SK-N-SH treated with all-trans-retinoic acid at 6 μM for 48 hours (cell line): ENCODE measurements around the gene STARD4.

ENCODE experiments used
- ATAC-seq: fragments of 200-7000 bp; cut with Tn5 transposase; 3 replicates; pipeline ENCODE4 v1.9.1; 2020; ENCODE audit warnings: mild to moderate bottlenecking, moderate library complexity
- ARNTL ChIP-seq: fragments of 450-650 bp; formaldehyde crosslinking; IDR thresholded peaks from 2 replicates; pipeline ENCODE4 v1.5.0; 2020; ENCODE audit warnings: low read depth, mild to moderate bottlenecking, moderate library complexity, borderline replicate concordance
- BACH2 ChIP-seq: fragments of 250-450 bp; sonication (Bioruptor Pico); IDR thresholded peaks from 2 replicates; pipeline ENCODE4 v1.9.0; 2021; ENCODE audit warnings: mild to moderate bottlenecking, borderline replicate concordance
- CREB5 ChIP-seq: fragments of 250-450 bp; sonication (Bioruptor Pico); IDR thresholded peaks from 2 replicates; pipeline ENCODE4 v1.5.1; 2020; ENCODE audit warnings: low read depth, mild to moderate bottlenecking, moderate library complexity
- CSDC2 ChIP-seq: fragments of 250-450 bp; sonication (Bioruptor Pico); IDR thresholded peaks from 2 replicates; pipeline ENCODE4 v1.5.0; 2020; ENCODE audit warnings: mild to moderate bottlenecking, moderate library complexity
- CSRNP3 ChIP-seq: fragments of 250-450 bp; sonication (Bioruptor Pico); IDR thresholded peaks from 2 replicates; pipeline ENCODE4 v1.5.1; 2021; ENCODE audit warnings: mild to moderate bottlenecking, moderate library complexity
- ESRRG ChIP-seq: fragments of 250-450 bp; sonication (Bioruptor Pico); IDR thresholded peaks from 2 replicates; pipeline ENCODE4 v1.6.1; 2021; ENCODE audit warnings: mild to moderate bottlenecking
- GLIS3 ChIP-seq: fragments of 250-450 bp; sonication (Bioruptor Pico); IDR thresholded peaks from 2 replicates; pipeline ENCODE4 v1.5.0; 2020; ENCODE audit warnings: mild to moderate bottlenecking, moderate library complexity
- ISL1 ChIP-seq: fragments of 250-450 bp; sonication (Bioruptor Pico); IDR thresholded peaks from 2 replicates; pipeline ENCODE4 v2.1.2; 2022; ENCODE audit warnings: mild to moderate bottlenecking, moderate library complexity
- OSR1 ChIP-seq: fragments of 250-450 bp; sonication (Bioruptor Pico); IDR thresholded peaks from 2 replicates; pipeline ENCODE4 v1.8.0; 2022; ENCODE audit warnings: moderate library complexity, mild to moderate bottlenecking, inconsistent platforms
- PATZ1 ChIP-seq: fragments of 250-450 bp; sonication (Bioruptor Pico); IDR thresholded peaks from 2 replicates; pipeline ENCODE4 v1.8.0; 2020; ENCODE audit warnings: mild to moderate bottlenecking, moderate library complexity, borderline replicate concordance
- POU6F1 ChIP-seq: fragments of 250-450 bp; sonication (Bioruptor Pico); IDR thresholded peaks from 2 replicates; pipeline ENCODE4 v1.8.0; 2021; ENCODE audit warnings: low read depth, mild to moderate bottlenecking, moderate library complexity, borderline replicate concordance
- PPARA ChIP-seq: fragments of 250-450 bp; sonication (Bioruptor Pico); IDR thresholded peaks from 2 replicates; pipeline ENCODE4 v1.5.0; 2020; ENCODE audit warnings: mild to moderate bottlenecking, borderline replicate concordance
- RARB ChIP-seq: fragments of 250-450 bp; sonication (Bioruptor Pico); IDR thresholded peaks from 2 replicates; pipeline ENCODE4 v1.8.0; 2021; ENCODE audit warnings: mild to moderate bottlenecking, moderate library complexity
- SNAI2 ChIP-seq: fragments of 250-450 bp; sonication (Bioruptor Pico); IDR thresholded peaks from 2 replicates; pipeline ENCODE4 v1.5.0; 2020; ENCODE audit warnings: mild to moderate bottlenecking, moderate library complexity
- TCF4 ChIP-seq: fragments of 250-450 bp; sonication (Bioruptor Pico); IDR thresholded peaks from 2 replicates; pipeline ENCODE4 v1.8.0; 2021; ENCODE audit warnings: mild to moderate bottlenecking, moderate library complexity, borderline replicate concordance
- TOX ChIP-seq: fragments of 250-450 bp; sonication (Bioruptor Pico); IDR thresholded peaks from 2 replicates; pipeline ENCODE4 v1.8.0; 2021; ENCODE audit warnings: mild to moderate bottlenecking, moderate library complexity, borderline replicate concordance
- TSHZ2 ChIP-seq: fragments of 250-450 bp; sonication (Bioruptor Pico); IDR thresholded peaks from 2 replicates; pipeline ENCODE4 v1.5.0; 2020; ENCODE audit warnings: mild to moderate bottlenecking, moderate library complexity
- ZC3H10 ChIP-seq: fragments of 250-450 bp; sonication (Bioruptor Pico); IDR thresholded peaks from 2 replicates; pipeline ENCODE4 v1.5.1; 2021; ENCODE audit warnings: mild to moderate bottlenecking, moderate library complexity
- ZFP3 ChIP-seq: fragments of 250-450 bp; sonication (Bioruptor Pico); IDR thresholded peaks from 2 replicates; pipeline ENCODE4 v1.5.0; 2020; ENCODE audit warnings: mild to moderate bottlenecking, moderate library complexity
- ZFP30 ChIP-seq: fragments of 450-650 bp; formaldehyde crosslinking; IDR thresholded peaks from 2 replicates; pipeline ENCODE4 v1.5.0; 2022; ENCODE audit warnings: mild to moderate bottlenecking, moderate library complexity
- ZNF565 ChIP-seq: fragments of 450-650 bp; formaldehyde crosslinking; conservative IDR thresholded peaks from 2 replicates; pipeline ENCODE4 v1.5.0; 2020; ENCODE audit warnings: low read depth, mild to moderate bottlenecking, moderate library complexity
- ZNF70 ChIP-seq: fragments of 450-650 bp; formaldehyde crosslinking; IDR thresholded peaks from 2 replicates; pipeline ENCODE4 v1.5.0; 2020; ENCODE audit warnings: mild to moderate bottlenecking, moderate library complexity
- ZNF8 ChIP-seq: fragments of 450-650 bp; formaldehyde crosslinking; IDR thresholded peaks from 2 replicates; pipeline ENCODE4 v1.5.0; 2020; ENCODE audit warnings: mild to moderate bottlenecking, moderate library complexity

STARD4 gene

GRCh38 chr5:111548348-111548950 lies 36.1 kb upstream of the STARD4 start:
- ATAC-seq: no peak
- TF ChIP-seq CSDC2 (CRISPR knock-in tag) (no peak), BACH2 (CRISPR knock-in tag) (no peak), ZFP3 (CRISPR knock-in tag) (no peak), PPARA (CRISPR knock-in tag) (no peak), ZNF70 (CRISPR knock-in tag) (no peak), ARNTL (CRISPR knock-in tag) (no peak), TOX (no peak), PATZ1 (CRISPR knock-in tag) (no peak), RARB (CRISPR knock-in tag) (no peak), ZFP30 (CRISPR knock-in tag) (no peak), ISL1 (CRISPR knock-in tag) (no peak), ZC3H10 (CRISPR knock-in tag) (no peak), ZNF8 (CRISPR knock-in tag) (no peak)

- TF ChIP-seq ZFP3 (CRISPR knock-in tag) (no peak), PPARA (CRISPR knock-in tag) (no peak), ZNF70 (CRISPR knock-in tag) (no peak), RARB (CRISPR knock-in tag) (no peak), TCF4 (no peak)
- no peak for ATAC-seq
Observed at GRCh38 chr5:111545031-111545430, 32.7 kb upstream of the STARD4 start.

- ATAC-seq: peak; percentile 89
- TF ChIP-seq PATZ1 (CRISPR knock-in tag) (no peak), ESRRG (no peak), TSHZ2 (no peak), ISL1 (CRISPR knock-in tag) (peak; percentile 79), TCF4 (peak; percentile 60; the same call in 1 of the 2 replicates), ZC3H10 (CRISPR knock-in tag) (peak; percentile 65; the same call in 1 of the 2 replicates), CSRNP3 (CRISPR knock-in tag) (no peak), SNAI2 (CRISPR knock-in tag) (no peak), ZNF70 (CRISPR knock-in tag) (no peak), CSDC2 (CRISPR knock-in tag) (no peak), TOX (peak; percentile 82), ZFP3 (CRISPR knock-in tag) (no peak), RARB (CRISPR knock-in tag) (peak; percentile 86; the same call in 1 of the 2 replicates), OSR1 (CRISPR knock-in tag) (no peak), POU6F1 (CRISPR knock-in tag) (0 out of 2 replicates have a peak, but pooled peaks have one; percentile 10), ZNF8 (CRISPR knock-in tag) (0 out of 2 replicates have a peak, but pooled peaks have one; percentile 12), ZNF565 (CRISPR knock-in tag) (no peak), GLIS3 (CRISPR knock-in tag) (no peak), BACH2 (CRISPR knock-in tag) (no peak), PPARA (CRISPR knock-in tag) (no peak), CREB5 (CRISPR knock-in tag) (0 out of 2 replicates have a peak, but pooled peaks have one; percentile 29), ARNTL (CRISPR knock-in tag) (no peak), ZFP30 (CRISPR knock-in tag) (no peak)
- TF ChIP-seq, all 23 proteins: peak for 8
Observed at GRCh38 chr5:111537141-111538024, 25.0 kb upstream of the STARD4 start.
